GM12878 (cell line): ENCODE measurements around the gene SLC5A11.

Experiments used
- DPF2 ChIP-seq: fragments of 450-650 bp; IDR thresholded peaks from 2 replicates; pipeline ENCODE4 v1.6.1; 2017; ENCODE audit warnings: mild to moderate bottlenecking
- JUNB ChIP-seq: IDR thresholded peaks from 2 replicates; pipeline ENCODE4 v1.6.1; 2016; ENCODE audit warnings: antibody characterized with exemption, mild to moderate bottlenecking
- JUND ChIP-seq: IDR thresholded peaks from 2 replicates; pipeline ENCODE4 v1.6.1; 2012; ENCODE audit warnings: low read depth, mild to moderate bottlenecking, low read length, improper control_type of control experiment, moderate library complexity
- SMC3 ChIP-seq: IDR thresholded peaks from 2 replicates; pipeline ENCODE4 v1.6.1; 2011; ENCODE audit warnings: low read length, improper control_type of control experiment, borderline replicate concordance
- SP1 ChIP-seq: IDR thresholded peaks from one replicate; pipeline ENCODE4 v1.6.1; 2011; ENCODE audit warnings: low read depth, low read length
- TAF1 ChIP-seq: IDR thresholded peaks from 2 replicates; pipeline ENCODE4 v1.6.1; 2011; ENCODE audit warnings: mild to moderate bottlenecking, low read depth, low read length, borderline replicate concordance
- TBL1XR1 ChIP-seq: IDR thresholded peaks from 2 replicates; pipeline ENCODE4 v1.6.1; 2012; ENCODE audit warnings: low read depth, low read length, improper control_type of control experiment
- TCF7 ChIP-seq: IDR thresholded peaks from 2 replicates; pipeline ENCODE4 v1.6.1; 2014; ENCODE audit warnings: antibody characterized with exemption, borderline replicate concordance
- TF ChIP-seq, protein P1 (sequence below), 3 experiments: IDR thresholded peaks in 2 of 3; conservative IDR thresholded peaks in 1 of 3; 2 replicates each; pipeline ENCODE4 v1.5.1; 2011; ENCODE audit warnings: low read depth in 3 of 3, low read length in 3 of 3, mild to moderate bottlenecking in 3 of 3, control low read depth in 2 of 3, moderate library complexity in 2 of 3, inconsistent platforms in 1 of 3, mixed read lengths in 1 of 3; ENCODE audit not compliant: control insufficient read depth in 2 of 3, insufficient read depth in 1 of 3; ENCODE audit errors: extremely low read depth in 1 of 3

DNA sequence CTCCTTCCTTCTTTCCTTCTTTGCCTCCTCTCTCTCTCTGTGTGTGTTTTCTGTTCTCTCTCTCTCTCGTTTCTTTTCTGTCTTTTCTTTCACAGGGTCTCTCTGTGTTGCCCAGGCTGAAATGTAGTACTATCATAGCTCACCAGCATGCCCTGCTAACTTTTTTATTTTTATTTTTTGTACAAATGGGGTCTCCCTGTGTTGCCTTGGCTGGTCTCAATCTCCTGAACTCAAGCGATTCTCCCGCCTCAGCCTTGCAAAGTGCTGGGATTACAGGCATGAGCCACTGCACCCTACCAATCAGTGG lies 1.5 kb downstream of the SLC5A11 start:
- TF ChIP-seq, protein P1, sequence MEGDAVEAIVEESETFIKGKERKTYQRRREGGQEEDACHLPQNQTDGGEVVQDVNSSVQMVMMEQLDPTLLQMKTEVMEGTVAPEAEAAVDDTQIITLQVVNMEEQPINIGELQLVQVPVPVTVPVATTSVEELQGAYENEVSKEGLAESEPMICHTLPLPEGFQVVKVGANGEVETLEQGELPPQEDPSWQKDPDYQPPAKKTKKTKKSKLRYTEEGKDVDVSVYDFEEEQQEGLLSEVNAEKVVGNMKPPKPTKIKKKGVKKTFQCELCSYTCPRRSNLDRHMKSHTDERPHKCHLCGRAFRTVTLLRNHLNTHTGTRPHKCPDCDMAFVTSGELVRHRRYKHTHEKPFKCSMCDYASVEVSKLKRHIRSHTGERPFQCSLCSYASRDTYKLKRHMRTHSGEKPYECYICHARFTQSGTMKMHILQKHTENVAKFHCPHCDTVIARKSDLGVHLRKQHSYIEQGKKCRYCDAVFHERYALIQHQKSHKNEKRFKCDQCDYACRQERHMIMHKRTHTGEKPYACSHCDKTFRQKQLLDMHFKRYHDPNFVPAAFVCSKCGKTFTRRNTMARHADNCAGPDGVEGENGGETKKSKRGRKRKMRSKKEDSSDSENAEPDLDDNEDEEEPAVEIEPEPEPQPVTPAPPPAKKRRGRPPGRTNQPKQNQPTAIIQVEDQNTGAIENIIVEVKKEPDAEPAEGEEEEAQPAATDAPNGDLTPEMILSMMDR (IDR thresholded peaks at IDR 0.05 in 2 of 3, conservative IDR thresholded peaks at IDR 0.05 in 1 of 3; ENCODE audit: control insufficient read depth in 2 of 3, extremely low read depth in 1 of 3, insufficient read depth in 1 of 3, low read depth in 3 of 3, low read length in 3 of 3) = no peak
- TF ChIP-seq DPF2 = no peak
- TF ChIP-seq JUND = no peak
- TF ChIP-seq SMC3 = no peak
- no peak for TF ChIP-seq TCF7
- TF ChIP-seq JUNB = no peak
- no peak for TF ChIP-seq TBL1XR1
- TF ChIP-seq SP1 = no peak
- no peak for TF ChIP-seq TAF1
